Measurements from ENCODE around the gene DSCAML1.

- TF ChIP-seq, protein P1, sequence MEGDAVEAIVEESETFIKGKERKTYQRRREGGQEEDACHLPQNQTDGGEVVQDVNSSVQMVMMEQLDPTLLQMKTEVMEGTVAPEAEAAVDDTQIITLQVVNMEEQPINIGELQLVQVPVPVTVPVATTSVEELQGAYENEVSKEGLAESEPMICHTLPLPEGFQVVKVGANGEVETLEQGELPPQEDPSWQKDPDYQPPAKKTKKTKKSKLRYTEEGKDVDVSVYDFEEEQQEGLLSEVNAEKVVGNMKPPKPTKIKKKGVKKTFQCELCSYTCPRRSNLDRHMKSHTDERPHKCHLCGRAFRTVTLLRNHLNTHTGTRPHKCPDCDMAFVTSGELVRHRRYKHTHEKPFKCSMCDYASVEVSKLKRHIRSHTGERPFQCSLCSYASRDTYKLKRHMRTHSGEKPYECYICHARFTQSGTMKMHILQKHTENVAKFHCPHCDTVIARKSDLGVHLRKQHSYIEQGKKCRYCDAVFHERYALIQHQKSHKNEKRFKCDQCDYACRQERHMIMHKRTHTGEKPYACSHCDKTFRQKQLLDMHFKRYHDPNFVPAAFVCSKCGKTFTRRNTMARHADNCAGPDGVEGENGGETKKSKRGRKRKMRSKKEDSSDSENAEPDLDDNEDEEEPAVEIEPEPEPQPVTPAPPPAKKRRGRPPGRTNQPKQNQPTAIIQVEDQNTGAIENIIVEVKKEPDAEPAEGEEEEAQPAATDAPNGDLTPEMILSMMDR (IDR thresholded peaks at IDR 0.05 in 2 of 3, conservative IDR thresholded peaks at IDR 0.05 in 1 of 3; ENCODE audit: control insufficient read depth in 2 of 3, extremely low read depth in 1 of 3, insufficient read depth in 1 of 3, low read depth in 3 of 3, low read length in 3 of 3): no peak
- TF ChIP-seq POLR2AphosphoS5 (IDR thresholded peaks at IDR 0.05; ENCODE audit: low read length): no peak
- TF ChIP-seq, protein P2, sequence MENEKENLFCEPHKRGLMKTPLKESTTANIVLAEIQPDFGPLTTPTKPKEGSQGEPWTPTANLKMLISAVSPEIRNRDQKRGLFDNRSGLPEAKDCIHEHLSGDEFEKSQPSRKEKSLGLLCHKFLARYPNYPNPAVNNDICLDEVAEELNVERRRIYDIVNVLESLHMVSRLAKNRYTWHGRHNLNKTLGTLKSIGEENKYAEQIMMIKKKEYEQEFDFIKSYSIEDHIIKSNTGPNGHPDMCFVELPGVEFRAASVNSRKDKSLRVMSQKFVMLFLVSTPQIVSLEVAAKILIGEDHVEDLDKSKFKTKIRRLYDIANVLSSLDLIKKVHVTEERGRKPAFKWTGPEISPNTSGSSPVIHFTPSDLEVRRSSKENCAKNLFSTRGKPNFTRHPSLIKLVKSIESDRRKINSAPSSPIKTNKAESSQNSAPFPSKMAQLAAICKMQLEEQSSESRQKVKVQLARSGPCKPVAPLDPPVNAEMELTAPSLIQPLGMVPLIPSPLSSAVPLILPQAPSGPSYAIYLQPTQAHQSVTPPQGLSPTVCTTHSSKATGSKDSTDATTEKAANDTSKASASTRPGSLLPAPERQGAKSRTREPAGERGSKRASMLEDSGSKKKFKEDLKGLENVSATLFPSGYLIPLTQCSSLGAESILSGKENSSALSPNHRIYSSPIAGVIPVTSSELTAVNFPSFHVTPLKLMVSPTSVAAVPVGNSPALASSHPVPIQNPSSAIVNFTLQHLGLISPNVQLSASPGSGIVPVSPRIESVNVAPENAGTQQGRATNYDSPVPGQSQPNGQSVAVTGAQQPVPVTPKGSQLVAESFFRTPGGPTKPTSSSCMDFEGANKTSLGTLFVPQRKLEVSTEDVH (IDR thresholded peaks at IDR 0.05; ENCODE audit: low read depth, partially characterized antibody): no peak
- TF ChIP-seq POLR2A (IDR thresholded peaks at IDR 0.05; ENCODE audit: low read depth, low read length): no peak
- no peak for TF ChIP-seq TAF1 (IDR thresholded peaks at IDR 0.05; ENCODE audit: borderline replicate concordance, low read depth, low read length)
- no peak for TF ChIP-seq KDM1A (IDR thresholded peaks at IDR 0.05; ENCODE audit: borderline replicate concordance)
- no peak for TF ChIP-seq CEBPB (IDR thresholded peaks at IDR 0.05; ENCODE audit: borderline replicate concordance in 1 of 2, low read depth in 2 of 2, low read length in 2 of 2)
- no peak for TF ChIP-seq CHD4 (IDR thresholded peaks at IDR 0.05)
- no peak for TF ChIP-seq EZH2 (IDR thresholded peaks at IDR 0.05; ENCODE audit: borderline replicate concordance, control insufficient read depth, low read depth, low read length)
- TF ChIP-seq CHD1 (IDR thresholded peaks at IDR 0.05; ENCODE audit: low read depth, low read length): no peak
- no peak for TF ChIP-seq EP300 (IDR thresholded peaks at IDR 0.05; ENCODE audit: borderline replicate concordance in 1 of 2, control insufficient read depth in 1 of 2, low read depth in 2 of 2, low read length in 2 of 2)
- no peak for TF ChIP-seq USF2 (IDR thresholded peaks at IDR 0.05; ENCODE audit: borderline replicate concordance, low read depth, low read length)
These were observed 315.1 kb downstream of the DSCAML1 start for GRCh38 chr11:117481885-117482284.

Measured in GM12878 (cell line).